GM18909 (cell line): ENCODE measurements around the gene INSIG1.

Experiments
- ATAC-seq: cut with Tn5 transposase; IDR thresholded peaks from one replicate; pipeline ENCODE4 v1.9.1; 2021; ENCODE audit warnings: mild to moderate bottlenecking; ENCODE audit not compliant: unreplicated experiment, poor library complexity

INSIG1 gene

DNA sequence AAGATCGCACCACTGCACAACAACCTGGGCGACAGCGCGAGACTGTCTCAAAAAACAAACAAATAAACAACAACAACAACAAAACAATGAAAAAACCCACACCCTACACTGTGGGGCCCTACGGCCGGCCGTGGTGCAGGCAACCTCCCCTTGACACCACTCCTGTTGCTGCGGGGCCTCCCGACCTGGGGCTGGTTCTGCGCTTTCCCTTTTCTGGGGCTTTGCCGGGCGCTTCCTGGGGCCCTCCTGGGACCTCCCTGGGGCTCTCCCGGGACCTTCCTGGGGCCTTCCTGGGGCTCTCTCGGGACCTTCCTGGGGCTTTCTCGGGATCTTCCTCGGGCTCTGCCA is 46.6 kb downstream of the INSIG1 start:
- ATAC-seq = peak; percentile 28

DNA sequence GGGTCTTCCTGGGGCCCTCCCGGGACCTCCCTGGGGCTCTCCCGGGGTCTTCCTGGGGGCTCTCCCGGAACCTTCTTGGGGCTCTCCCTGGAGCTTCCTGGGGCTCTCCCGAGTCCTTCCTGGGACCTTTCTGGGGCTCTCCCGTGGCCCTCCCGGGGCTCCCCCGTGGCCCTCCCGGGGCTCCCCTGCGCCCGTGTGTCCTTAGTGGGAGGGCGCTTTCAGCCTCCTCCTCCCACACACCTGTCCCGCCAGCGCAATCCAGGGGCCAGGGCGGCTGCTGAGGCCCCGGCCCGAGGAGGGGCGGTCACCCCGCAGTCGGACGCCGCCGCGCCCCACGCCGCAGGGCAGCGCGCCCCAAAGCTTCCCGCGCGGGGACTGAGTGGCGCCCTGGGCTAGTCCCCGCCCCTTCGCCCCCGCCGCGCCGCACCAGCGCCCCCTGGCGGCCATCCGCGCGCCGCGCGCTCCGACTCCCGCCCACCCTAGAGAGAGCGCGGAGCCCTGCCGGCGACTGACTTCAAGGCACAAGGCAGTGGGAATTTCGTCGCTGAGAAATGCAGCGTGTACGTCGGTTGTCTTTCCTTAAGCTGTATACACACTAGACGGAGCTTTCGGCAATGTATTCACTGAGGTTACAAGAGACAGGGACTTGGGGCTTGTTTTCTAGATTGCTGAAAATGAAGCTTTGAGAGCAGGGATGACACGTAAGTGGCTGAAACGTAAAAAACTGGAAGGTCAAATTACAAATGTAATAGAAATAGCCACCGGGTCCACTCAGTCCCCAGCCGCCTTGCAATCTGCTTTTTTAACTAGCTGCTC is 47.1 kb downstream of the INSIG1 start:
- ATAC-seq = peak; percentile 89

DNA sequence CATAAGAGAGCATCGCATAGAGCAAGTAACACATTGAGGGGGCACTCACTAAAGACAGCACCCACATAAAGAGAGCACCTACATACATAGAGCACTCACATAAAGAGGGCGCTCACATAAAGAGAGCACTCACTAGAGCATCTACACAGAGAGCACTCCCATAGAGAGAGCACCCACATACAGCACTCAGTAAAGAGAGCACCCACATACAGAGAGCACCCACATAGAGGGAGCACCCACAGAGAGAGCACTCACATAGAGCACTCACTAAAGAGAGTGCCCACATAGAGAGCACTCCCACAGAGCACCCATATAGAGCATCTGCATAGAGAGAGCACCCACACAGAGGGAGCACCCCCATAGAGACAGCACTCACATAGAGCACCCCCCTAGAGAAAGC is 47.8 kb downstream of the INSIG1 start:
- peak; percentile 14 for ATAC-seq

DNA sequence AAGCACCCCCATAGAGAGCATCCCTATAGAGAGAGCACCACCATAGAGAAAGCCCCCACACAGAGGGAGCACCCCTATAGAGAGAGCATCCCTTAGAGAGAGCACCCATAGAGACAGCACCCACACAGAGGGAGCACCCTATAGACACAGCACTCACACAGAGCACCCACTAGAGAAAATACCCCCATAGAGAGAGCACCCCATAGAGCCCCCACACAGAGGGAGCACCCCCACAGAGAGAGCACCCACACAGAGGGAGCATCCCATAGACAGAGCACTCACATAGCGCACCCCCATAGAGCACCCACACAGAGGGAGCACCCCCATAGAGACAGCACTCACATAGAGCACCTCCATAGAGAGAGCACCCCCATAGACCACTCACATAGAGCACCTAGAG is 48.6 kb downstream of the INSIG1 start:
- ATAC-seq = no peak

DNA sequence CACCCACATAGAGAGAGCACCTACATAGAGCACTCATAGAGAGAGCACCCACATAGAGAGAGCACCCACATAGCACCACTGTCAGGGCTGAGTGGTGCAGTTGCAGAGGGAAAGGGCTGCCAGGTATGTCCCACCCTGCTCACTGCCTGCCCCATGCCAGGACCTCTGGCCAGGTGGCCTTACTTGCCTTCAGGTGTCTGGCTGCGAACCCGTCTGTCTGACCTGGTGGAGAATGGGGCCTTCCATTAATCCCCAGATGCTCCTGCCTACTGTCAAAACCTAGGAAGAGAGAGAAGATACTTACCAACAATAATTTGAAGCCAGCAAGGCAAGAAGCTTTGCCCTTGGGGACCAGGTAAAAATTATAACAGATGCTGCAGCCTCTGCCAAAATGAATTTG is 51.1 kb downstream of the INSIG1 start:
- no peak for ATAC-seq

DNA sequence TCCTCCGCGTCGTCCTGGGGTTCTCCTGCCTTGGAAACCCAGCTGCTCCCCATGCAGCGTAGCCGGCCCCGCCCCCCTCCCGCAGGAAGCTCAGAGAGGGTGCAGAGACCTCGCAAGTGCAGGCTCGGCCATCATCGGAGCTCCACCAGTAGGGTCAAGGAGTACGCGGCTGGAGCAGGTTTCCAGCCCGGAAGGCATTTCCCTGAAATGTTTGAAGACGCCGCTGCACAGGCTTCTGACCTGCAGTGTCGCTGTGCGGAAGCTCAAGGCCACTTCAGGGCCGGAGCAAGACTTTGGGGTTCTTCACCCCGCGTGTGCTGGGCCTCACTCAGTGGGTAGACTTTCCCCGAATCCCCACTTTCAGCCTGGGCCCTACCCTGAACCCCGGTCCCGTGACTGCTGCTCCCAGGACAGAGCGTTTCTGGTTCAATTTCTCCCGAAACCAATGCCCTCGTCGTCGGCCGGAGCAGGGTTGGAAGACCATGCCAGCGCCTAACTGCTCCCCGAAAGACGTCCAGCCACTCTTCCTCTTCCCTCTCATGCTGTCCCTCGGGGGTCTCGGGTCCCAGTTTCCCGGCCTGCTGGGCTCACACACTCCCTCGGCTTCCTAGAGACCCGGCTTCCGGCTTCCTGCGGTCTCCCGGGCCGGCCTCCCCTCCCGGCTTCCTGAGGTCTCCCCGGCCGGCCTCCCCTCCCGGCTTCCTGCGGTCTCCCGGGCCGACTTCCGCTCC is 52.1 kb downstream of the INSIG1 start:
- ATAC-seq = no peak

DNA sequence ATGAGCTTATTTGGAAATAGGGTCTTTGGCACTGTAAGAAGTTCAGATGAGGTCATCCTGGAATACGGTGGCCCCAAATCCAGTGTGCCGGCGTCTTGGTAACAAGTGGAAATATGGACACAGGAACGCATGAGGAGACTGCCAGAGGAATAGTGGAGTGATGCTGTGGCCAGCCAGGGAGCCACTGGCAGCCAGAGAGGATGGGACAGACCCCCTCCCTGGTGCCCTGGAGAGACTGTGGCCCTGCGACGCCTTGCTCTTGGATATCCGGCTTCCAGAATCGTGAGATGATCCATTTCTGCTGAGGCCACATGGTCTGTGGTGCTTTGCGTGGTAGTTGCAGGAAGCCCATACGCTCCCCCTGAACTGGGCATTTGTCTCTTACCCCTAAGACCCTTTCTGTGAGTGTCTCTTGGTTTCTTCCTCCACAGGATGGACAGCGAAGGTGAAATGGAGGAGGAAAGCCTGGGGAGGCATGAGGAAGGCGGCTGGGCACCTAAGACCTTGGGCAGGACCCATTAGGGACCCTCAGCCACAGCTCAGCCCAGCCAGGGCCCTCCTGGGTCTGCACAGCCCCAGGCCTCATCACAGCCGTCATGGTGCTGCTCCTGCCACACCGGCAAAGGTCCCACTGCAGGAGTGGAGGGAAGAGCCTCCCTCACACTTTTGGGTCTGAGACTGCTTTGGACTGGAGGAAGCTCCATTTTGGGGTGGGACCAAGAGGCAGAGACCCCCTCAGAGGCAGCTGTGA is 53.6 kb downstream of the INSIG1 start:
- no peak for ATAC-seq

DNA sequence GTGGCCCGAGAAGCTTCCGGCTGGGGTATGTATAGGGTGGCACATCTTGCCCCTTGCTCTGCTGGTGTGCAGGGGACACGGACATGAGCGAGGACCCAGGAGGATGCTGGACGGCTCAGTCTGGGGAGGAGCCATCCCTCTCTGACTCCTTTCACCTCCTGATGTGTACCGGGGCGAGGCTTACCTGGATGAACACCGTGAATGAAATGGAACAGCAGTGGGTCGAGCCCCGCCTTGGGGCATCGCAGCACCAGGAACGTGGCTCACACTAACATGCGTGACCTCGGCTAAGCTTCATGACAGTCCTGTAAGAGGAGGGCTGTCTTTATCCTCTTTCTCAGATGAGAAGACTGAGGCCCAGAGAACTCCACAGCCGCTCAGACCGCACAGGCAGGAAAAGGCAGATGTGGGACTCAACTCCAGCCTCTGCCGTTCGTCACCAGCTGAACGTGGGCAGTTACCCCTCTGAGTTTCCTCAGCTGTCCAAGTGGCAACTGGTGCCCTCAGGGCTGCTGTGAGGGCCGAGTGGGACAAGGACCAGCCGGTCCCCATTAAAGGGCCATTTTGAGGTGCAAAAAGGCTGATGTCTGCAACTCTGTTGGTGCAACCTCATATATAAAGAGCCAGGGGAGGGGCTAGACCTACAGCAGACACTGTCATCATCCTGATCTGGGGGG is 54.5 kb downstream of the INSIG1 start:
- no peak for ATAC-seq

DNA sequence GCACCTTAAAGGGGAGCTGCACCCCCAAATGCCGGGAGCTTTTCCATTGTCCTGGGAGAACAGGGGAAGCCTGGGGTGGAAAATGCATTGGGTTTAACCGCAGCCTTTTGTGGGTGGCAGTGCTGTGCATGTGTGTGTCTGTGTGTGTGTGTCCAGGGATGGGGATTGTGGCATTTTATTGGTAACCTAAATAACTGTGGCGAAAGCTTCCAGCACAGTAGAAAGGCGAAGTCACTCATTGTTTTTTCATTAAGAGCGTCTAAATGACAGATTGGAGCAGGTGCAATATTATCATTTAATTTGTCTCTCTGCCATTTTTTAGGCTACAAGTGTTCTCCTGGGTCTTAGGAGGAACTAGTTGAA is 55.1 kb downstream of the INSIG1 start:
- no peak for ATAC-seq

DNA sequence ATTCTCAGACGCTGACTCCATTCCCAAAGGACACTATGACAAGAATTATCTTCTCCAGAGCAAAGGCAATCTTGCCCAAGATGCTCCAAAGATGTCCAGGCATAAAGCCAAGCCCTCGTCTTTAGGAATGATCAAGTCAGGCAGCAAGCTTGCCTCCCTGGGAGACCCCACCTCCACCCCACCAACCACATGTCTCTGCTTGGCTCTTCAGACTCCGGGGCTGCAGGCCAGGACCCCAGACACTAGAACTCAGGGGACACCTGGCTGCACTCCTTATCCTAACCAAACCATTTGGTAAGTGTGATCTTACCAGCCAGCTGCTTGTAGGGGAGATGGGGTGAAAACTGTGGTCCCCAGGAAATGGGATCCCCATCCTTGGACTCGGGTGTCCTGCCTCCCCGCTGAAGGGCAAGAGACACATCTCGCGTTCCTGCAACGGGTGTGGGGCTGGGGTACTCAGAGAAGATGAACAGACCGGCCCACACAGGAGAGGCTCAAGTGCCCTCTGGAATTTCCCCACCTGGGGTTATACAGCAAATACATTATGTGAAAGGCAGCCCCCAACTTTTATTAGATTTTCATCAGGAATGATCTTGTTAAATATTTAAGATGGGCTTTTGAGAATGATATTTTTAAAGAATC is 55.7 kb downstream of the INSIG1 start:
- no peak for ATAC-seq

DNA sequence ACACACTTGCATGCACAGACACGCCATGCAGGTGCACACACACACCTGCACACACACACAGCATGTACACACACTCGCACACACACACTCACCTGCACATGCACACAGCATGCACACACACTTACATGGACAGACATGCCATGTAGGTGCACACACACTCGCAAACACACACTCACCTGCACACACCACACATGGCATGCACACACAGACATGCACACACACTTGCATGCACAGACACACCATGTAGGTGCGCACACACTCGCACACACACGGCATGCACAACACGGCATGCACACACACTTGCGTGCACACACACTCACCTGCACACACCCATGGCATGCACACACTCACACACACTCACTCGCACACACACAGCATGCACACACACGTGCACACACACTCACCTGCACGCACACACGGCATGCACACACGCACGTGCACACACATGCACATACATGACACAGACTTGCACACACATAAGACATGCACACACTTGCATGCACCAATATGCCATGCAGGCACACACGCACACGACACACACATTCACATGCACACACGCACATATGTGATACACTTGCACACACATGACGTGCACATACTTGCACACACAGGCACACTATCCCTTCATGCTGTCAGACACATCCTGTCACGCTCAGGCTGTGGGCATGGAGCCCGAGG is 56.8 kb downstream of the INSIG1 start:
- ATAC-seq = no peak

DNA sequence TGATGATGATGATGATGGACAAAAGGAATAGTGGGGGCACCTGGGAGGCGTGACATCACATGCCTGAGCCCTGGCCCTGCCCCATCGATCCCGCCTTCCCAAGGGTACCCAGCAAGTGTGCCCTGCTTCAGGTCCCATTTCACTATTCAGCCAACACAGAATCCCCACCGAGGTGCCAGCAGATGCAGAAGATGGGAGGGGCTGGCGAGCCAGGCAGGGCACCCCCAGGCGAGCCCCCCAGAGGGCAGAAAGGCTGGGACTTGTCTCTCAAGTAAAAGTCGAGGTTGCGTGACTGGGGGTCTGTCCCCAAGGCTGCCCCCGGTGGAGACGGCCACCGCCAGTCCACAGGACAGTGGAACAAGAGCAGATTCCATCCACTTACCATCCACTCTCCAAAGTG is 57.5 kb downstream of the INSIG1 start:
- no peak for ATAC-seq

DNA sequence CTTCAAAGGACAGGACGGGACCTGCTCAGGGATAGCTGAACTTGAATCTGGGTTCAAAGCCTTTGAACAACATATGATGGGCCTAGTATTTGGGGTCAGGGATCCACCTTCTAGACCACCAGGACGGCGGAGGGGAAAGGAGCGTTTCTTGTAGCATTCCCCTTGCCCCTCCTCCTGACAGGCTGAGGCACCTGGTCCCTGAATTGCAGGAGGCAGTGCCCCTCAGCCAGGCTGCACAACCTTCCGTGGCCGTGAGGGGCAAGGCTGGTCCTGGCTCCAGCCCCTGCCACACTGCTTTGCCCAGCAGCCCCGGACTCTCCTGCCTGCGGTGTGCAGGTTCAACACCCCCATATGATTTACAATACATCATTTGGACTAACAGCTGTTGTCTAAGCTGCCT is 58.1 kb downstream of the INSIG1 start:
- no peak for ATAC-seq

DNA sequence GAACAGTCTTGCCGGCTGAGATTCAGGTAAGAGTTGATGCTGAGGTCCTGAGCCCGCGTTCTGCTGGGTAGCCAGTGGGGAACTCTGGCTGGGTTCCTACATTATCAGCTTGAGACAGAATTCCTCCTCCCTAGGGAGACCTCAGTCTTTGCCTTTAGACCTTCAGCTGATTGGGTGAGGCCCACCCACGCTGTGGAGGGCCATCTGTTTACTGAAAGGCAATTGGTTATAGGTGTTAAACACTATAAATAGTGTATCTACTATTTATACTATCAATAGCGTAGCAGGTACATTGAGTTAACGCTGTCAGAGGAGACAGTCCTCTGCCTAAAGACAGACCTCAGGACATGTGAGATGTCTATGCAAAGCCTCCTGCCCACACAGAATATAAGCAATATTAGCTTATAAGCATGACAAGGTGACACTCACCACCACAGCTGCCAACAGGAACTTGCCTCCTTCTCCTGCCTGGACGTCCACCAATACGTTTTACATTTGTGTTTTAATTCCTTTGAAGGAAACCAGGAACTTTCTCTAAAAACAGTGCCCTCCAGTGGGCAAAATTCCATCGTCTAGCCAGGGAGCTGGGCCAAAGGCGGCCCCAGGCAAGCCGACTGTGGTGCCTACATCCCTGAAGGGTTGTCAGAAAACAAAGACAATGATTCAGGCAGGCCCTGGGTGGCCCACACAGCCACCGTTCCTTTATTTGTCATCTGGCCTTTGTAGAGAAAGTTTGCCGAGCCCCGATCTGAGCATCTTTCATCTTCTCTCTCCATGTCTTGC is 58.8 kb downstream of the INSIG1 start:
- ATAC-seq = no peak

DNA sequence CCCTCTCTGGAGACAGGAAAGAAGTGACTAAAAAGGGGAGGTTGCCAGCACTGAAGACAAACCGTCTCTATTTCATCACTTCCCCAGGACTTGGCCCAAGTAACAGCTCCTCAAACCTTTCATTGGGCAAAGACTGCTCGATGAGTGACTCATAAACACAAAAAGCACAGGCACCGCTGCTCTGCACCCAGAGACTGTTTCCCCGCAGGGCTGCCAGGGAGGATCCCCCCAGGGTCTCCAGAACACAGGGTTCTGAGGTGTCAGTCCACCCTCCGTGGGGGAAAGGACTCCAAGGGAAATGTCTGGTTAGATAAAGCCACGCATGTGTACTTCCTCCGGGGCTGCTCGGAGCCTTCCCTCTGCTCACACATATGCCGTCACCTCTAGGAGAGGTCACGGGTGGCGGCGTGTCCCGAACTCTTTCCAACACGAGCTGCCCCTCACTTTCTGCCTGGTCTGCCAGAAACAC is 59.9 kb downstream of the INSIG1 start:
- ATAC-seq = no peak

DNA sequence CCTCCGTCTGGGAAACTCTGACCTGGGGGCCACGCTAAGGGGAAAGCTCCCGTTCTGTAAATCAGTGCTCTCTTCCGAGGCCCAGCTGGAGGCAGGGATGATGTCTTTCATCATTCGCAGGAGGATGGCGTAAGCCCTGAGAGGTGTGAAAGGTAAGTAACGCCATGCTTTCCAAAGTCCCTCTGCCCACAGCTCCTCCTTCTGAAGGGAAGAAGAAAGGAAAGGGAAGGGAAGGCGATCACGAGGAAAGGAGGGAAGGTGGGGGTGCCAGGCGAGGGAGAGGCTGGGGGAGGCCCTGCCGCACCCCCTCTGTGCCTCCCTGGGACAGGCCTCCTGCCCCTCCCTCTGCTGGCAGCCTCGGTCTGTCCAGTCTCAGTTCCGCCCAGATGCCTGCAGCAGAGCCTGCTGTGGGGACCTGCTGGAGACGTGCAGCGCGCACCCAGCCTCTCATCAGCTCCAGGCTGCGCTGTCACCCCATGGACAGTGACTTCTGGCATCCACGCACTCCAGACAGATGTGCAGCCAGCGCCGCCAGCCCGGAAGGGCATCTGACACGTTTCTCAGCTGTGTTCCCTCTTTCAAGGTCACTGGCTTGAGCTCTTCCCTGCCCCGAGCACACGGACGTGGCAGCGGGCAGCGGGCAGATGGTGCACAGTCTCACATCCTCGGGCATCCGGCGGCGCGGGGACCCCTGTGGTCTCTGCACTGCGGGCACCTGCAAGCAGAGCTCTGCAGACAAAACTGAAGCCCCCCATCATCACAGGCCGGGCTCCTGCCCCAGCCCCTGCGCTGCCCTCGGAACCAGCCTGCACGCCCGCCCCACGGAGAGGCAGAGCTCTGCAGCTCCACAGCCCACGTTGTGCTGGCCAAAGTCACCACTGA is 60.6 kb downstream of the INSIG1 start:
- ATAC-seq = no peak

DNA sequence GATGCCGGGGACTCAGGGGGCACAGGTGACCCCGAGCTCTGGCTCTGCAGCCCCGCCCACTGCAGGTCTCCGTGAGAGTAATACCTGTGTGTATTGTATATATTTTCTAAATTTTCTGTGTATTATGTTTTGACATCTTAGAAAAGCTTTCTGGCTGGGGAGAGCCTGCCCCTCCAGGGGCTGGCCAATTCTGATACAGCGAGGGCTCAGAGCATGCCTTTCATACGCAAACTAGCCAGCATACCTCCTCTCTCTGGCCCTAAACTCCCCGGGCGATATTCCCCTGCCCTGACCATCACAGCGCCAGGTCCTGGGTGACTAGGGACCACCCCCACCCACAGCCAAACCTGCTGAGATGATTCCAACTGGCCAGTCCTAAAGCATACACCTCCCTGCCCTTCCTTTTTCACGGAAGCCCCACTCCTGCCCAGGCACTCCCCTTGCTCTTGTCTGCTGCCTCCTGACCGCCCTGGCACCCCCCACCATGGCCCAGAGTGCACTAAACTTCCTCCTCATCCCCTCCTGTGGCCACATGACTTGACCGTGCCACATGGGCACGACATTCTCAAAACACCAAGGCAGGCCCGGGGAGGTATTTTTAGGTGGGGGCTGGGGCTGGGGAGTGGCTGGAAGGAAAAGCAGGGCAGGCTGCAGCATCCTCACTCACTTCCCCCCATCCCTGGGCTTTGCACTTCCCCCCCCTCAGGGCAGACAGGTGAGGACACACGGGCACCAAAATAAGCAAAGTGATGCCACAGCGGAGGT is 61.5 kb downstream of the INSIG1 start:
- no peak for ATAC-seq
